SK-N-SH (cell line): ENCODE data around the gene AR. TPM values are rescaled to one million over a fixed set of nuclear protein-coding genes. Genes with fewer than 3 reads are reported as not detected.

Source experiments
- CTCF ChIA-PET: fragments of 300-600, 350-600 bp; formaldehyde crosslinking; extraction: SDS; loops from one replicate; lab custom pipeline; 2021; lab: Yijun Ruan, JAX
- POLR2A ChIA-PET: fragments of 350-600 bp; sonication (Branson Sonifier 250); formaldehyde crosslinking; extraction: SDS; loops from one replicate; lab custom pipeline; 2020; ENCODE audit warnings: antibody characterized with exemption, inconsistent platforms; lab: Yijun Ruan, JAX
- DNase-seq: peaks from one replicate; pipeline ENCODE4 v3.0.0; 2012
- H2AFZ ChIP-seq: fragments of 200-600 bp; sonication (generic); 2 replicates; pipeline ENCODE4 v1.8.1; 2016; ENCODE audit warnings: antibody characterized with exemption, mild to moderate bottlenecking, low read depth
- H3F3A ChIP-seq: fragments of 200-600 bp; sonication (generic); replicated peaks from 2 replicates; pipeline ENCODE3; 2016; ENCODE audit warnings: antibody characterized with exemption, mild to moderate bottlenecking; ENCODE audit not compliant: insufficient read depth
- H3K27ac ChIP-seq, 2 experiments: fragments of 200-500 bp in 1 of 2; fragments of 200-600 bp in 1 of 2; sonication (Bioruptor generic) in 1 of 2; sonication (generic), shearing (Covaris generic) in 1 of 2; 2 replicates each; pipeline versions ENCODE4 v1.5.1 to v1.6.1; 2014 to 2016; ENCODE audit warnings: low read depth in 2 of 2, inconsistent platforms in 1 of 2, low read length in 1 of 2, mild to moderate bottlenecking in 1 of 2, mixed read lengths in 1 of 2
- H3K27me3 ChIP-seq: fragments of 200-600 bp; sonication (generic), shearing (Covaris generic); 2 replicates; pipeline ENCODE4 v1.6.1; 2016; ENCODE audit warnings: mixed run types; ENCODE audit not compliant: insufficient read depth
- H3K36me3 ChIP-seq, 2 experiments: fragments of 200-500 bp in 1 of 2; fragments of 200-600 bp in 1 of 2; sonication (Bioruptor generic) in 1 of 2; sonication (generic) in 1 of 2; replicated peaks in 1 of 2; 2 replicates each; pipeline versions ENCODE3 to v1.5.1; 2014 to 2016; ENCODE audit warnings: low read length in 1 of 2, mild to moderate bottlenecking in 1 of 2; ENCODE audit not compliant: insufficient read depth in 2 of 2, control insufficient read depth in 1 of 2
- H3K4me1 ChIP-seq, 2 experiments: fragments of 200-500 bp in 1 of 2; fragments of 200-600 bp in 1 of 2; sonication (Bioruptor generic) in 1 of 2; sonication (generic), shearing (Covaris generic) in 1 of 2; 2 replicates each; pipeline versions ENCODE4 v1.5.1 to v1.6.1; 2014 to 2016; ENCODE audit warnings: low read depth in 1 of 2, low read length in 1 of 2, mixed run types in 1 of 2; ENCODE audit not compliant: insufficient read depth in 2 of 2, control insufficient read depth in 1 of 2
- H3K4me2 ChIP-seq: fragments of 200-600 bp; sonication (generic), shearing (Covaris generic); 2 replicates; pipeline ENCODE4 v1.6.1; 2017; ENCODE audit warnings: mixed run types
- H3K4me3 ChIP-seq, 2 experiments: fragments of 200-500 bp in 1 of 2; fragments of 200-600 bp in 1 of 2; sonication (Bioruptor generic) in 1 of 2; sonication (generic), shearing (Covaris generic) in 1 of 2; 2 replicates each; pipeline versions ENCODE4 v1.5.1 to v1.8.1; 2014 to 2016; ENCODE audit warnings: low read depth in 2 of 2, inconsistent platforms in 1 of 2, low read length in 1 of 2, mild to moderate bottlenecking in 1 of 2, mixed read lengths in 1 of 2, moderate library complexity in 1 of 2
- H3K79me2 ChIP-seq: fragments of 200-600 bp; sonication (generic); 2 replicates; pipeline ENCODE4 v1.8.1; 2017; ENCODE audit warnings: mild to moderate bottlenecking; ENCODE audit not compliant: insufficient read depth
- H3K9ac ChIP-seq: fragments of 200-600 bp; sonication (generic); 2 replicates; pipeline ENCODE4 v1.6.1; 2017; ENCODE audit warnings: mixed run types
- H3K9me2 ChIP-seq: fragments of 200-600 bp; sonication (generic); 2 replicates; pipeline ENCODE4 v1.6.1; 2017; ENCODE audit warnings: mixed run types
- H3K9me3 ChIP-seq: fragments of 200-600 bp; sonication (generic); 2 replicates; pipeline ENCODE4 v1.6.1; 2017; ENCODE audit warnings: mixed run types, mild to moderate bottlenecking, moderate library complexity
- H4K20me1 ChIP-seq: fragments of 200-600 bp; sonication (generic); 2 replicates; pipeline ENCODE4 v1.6.1; 2017; ENCODE audit warnings: mild to moderate bottlenecking, mixed run types; ENCODE audit not compliant: insufficient read depth
- CHD2 ChIP-seq: fragments of 150-350 bp; IDR thresholded peaks from 2 replicates; pipeline ENCODE4 v1.6.1; 2018; ENCODE audit warnings: low read length; ENCODE audit not compliant: partially characterized antibody
- GATA2 ChIP-seq: sonication (generic); formaldehyde crosslinking; IDR thresholded peaks from 2 replicates; pipeline ENCODE4 v1.5.0; 2020; ENCODE audit warnings: mild to moderate bottlenecking, missing genetic modification reagents
- MXI1 ChIP-seq: IDR thresholded peaks from 2 replicates; pipeline ENCODE4 v1.6.1; 2012; ENCODE audit warnings: mild to moderate bottlenecking, low read depth, low read length, improper control_type of control experiment
- RAD21 ChIP-seq: IDR thresholded peaks from 2 replicates; pipeline ENCODE4 v1.6.1; 2012; ENCODE audit warnings: mild to moderate bottlenecking, low read length
- RCOR1 ChIP-seq: fragments of 150-350 bp; IDR thresholded peaks from 2 replicates; pipeline ENCODE4 v1.6.1; 2017; ENCODE audit warnings: antibody characterized with exemption, low read length
- SIN3A ChIP-seq: IDR thresholded peaks from 2 replicates; pipeline ENCODE4 v1.6.1; 2012; ENCODE audit warnings: low read depth, mild to moderate bottlenecking, low read length, moderate library complexity, borderline replicate concordance
- TCF12 ChIP-seq: IDR thresholded peaks from 2 replicates; pipeline ENCODE4 v1.4.0; 2012
- TEAD4 ChIP-seq: IDR thresholded peaks from 2 replicates; pipeline ENCODE4 v1.4.0; 2012; ENCODE audit warnings: mild to moderate bottlenecking, borderline replicate concordance; ENCODE audit not compliant: insufficient read depth
- WGBS: methylation state at CpG from one replicate; pipeline ENCODE4 v1.1.6; 2017; ENCODE audit warnings: low lambda C conversion rate; 5-methylcytosine and 5-hydroxymethylcytosine counted together
- polyA plus RNA-seq, 3 experiments: library from polyadenylated mRNA; depleted of rRNA; stranded (reverse); fragments of >200 nt; gene quantifications; 2 replicates each; pipeline ENCODE4 v1.2.3, GENCODE V29; 2012
- TF ChIP-seq, protein P1 (sequence below): IDR thresholded peaks from 2 replicates; pipeline ENCODE4 v1.6.1; 2012; ENCODE audit warnings: mild to moderate bottlenecking, low read depth, low read length, moderate library complexity
- TF ChIP-seq, protein P2 (sequence below): fragments of 200-600 bp; sonication (generic); IDR thresholded peaks from 2 replicates; pipeline ENCODE4 v1.6.1; 2017; ENCODE audit warnings: antibody characterized with exemption, mild to moderate bottlenecking, moderate library complexity
- TF ChIP-seq, protein P3 (sequence below): fragments of 150-350 bp; IDR thresholded peaks from 2 replicates; pipeline ENCODE4 v1.6.1; 2016; ENCODE audit warnings: mild to moderate bottlenecking, low read depth, low read length

The AR gene
- polyA plus RNA-seq, 1 of the 3 experiments (the other 2 are of a cell fraction), result not detected

- TF ChIP-seq, protein P1, sequence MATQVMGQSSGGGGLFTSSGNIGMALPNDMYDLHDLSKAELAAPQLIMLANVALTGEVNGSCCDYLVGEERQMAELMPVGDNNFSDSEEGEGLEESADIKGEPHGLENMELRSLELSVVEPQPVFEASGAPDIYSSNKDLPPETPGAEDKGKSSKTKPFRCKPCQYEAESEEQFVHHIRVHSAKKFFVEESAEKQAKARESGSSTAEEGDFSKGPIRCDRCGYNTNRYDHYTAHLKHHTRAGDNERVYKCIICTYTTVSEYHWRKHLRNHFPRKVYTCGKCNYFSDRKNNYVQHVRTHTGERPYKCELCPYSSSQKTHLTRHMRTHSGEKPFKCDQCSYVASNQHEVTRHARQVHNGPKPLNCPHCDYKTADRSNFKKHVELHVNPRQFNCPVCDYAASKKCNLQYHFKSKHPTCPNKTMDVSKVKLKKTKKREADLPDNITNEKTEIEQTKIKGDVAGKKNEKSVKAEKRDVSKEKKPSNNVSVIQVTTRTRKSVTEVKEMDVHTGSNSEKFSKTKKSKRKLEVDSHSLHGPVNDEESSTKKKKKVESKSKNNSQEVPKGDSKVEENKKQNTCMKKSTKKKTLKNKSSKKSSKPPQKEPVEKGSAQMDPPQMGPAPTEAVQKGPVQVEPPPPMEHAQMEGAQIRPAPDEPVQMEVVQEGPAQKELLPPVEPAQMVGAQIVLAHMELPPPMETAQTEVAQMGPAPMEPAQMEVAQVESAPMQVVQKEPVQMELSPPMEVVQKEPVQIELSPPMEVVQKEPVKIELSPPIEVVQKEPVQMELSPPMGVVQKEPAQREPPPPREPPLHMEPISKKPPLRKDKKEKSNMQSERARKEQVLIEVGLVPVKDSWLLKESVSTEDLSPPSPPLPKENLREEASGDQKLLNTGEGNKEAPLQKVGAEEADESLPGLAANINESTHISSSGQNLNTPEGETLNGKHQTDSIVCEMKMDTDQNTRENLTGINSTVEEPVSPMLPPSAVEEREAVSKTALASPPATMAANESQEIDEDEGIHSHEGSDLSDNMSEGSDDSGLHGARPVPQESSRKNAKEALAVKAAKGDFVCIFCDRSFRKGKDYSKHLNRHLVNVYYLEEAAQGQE, result no peak
- TF ChIP-seq, all 33 proteins: peak for 0
Observed at GRCh38 chrX:67721321-67721720, 177.5 kb downstream of the AR start (continued).

DNA sequence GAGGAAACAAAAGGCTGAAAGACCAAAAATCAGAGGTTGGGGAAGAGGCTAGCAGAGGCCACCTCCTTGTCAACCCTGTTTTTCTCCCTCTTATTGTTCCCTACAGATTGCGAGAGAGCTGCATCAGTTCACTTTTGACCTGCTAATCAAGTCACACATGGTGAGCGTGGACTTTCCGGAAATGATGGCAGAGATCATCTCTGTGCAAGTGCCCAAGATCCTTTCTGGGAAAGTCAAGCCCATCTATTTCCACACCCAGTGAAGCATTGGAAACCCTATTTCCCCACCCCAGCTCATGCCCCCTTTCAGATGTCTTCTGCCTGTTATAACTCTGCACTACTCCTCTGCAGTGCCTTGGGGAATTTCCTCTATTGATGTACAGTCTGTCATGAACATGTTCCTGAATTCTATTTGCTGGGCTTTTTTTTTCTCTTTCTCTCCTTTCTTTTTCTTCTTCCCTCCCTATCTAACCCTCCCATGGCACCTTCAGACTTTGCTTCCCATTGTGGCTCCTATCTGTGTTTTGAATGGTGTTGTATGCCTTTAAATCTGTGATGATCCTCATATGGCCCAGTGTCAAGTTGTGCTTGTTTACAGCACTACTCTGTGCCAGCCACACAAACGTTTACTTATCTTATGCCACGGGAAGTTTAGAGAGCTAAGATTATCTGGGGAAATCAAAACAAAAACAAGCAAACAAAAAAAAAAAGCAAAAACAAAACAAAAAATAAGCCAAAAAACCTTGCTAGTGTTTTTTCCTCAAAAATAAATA is 179.9 kb downstream of the AR start:
- Histone ChIP-seq H3K27ac (no peak overlapping the region), H3K4me3 (no peak overlapping the region), H3K9me3 (no peaks in the 10 kb centered on the region), H3K4me1 (no peaks in the 10 kb centered on the region), H3K9ac (no peak overlapping the region), H3K9me2 (no peaks in the 10 kb centered on the region), H3K36me3 (no peaks in the 10 kb centered on the region), H4K20me1 (no peaks in the 10 kb centered on the region), H3K27me3 (no peaks in the 10 kb centered on the region), H3K4me2 (no peak overlapping the region), H3K79me2 (no peaks in the 10 kb centered on the region), H3F3A (no peaks in the 10 kb centered on the region), H2AFZ (no peak overlapping the region)
- ChIA-PET POLR2A (no interaction called here), CTCF (no interaction called here)
- TF ChIP-seq RCOR1 (no peak), TCF12 (no peak), MXI1 (no peak), SIN3A (no peak), TEAD4 (no peak), CHD2 (no peak), GATA2 (CRISPR knock-in tag) (no peak), RAD21 (no peak)
- TF ChIP-seq, protein P1, result no peak
- TF ChIP-seq, protein P2, sequence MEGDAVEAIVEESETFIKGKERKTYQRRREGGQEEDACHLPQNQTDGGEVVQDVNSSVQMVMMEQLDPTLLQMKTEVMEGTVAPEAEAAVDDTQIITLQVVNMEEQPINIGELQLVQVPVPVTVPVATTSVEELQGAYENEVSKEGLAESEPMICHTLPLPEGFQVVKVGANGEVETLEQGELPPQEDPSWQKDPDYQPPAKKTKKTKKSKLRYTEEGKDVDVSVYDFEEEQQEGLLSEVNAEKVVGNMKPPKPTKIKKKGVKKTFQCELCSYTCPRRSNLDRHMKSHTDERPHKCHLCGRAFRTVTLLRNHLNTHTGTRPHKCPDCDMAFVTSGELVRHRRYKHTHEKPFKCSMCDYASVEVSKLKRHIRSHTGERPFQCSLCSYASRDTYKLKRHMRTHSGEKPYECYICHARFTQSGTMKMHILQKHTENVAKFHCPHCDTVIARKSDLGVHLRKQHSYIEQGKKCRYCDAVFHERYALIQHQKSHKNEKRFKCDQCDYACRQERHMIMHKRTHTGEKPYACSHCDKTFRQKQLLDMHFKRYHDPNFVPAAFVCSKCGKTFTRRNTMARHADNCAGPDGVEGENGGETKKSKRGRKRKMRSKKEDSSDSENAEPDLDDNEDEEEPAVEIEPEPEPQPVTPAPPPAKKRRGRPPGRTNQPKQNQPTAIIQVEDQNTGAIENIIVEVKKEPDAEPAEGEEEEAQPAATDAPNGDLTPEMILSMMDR, result no peak
- TF ChIP-seq, protein P3, sequence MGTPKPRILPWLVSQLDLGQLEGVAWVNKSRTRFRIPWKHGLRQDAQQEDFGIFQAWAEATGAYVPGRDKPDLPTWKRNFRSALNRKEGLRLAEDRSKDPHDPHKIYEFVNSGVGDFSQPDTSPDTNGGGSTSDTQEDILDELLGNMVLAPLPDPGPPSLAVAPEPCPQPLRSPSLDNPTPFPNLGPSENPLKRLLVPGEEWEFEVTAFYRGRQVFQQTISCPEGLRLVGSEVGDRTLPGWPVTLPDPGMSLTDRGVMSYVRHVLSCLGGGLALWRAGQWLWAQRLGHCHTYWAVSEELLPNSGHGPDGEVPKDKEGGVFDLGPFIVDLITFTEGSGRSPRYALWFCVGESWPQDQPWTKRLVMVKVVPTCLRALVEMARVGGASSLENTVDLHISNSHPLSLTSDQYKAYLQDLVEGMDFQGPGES, result no peak
- DNase-seq, result no peak
- 10% methylated on average over 5 of the region's 5 CpGs for WGBS
